GM12872 (cell line): ENCODE data around the gene MYLIP.

ENCODE experiments used
- CTCF ChIP-seq: IDR thresholded peaks from 3 replicates; pipeline ENCODE4 v1.5.1; 2011; ENCODE audit warnings: low read depth, mild to moderate bottlenecking, low read length, moderate library complexity; ENCODE audit not compliant: insufficient read depth

Gene MYLIP

DNA sequence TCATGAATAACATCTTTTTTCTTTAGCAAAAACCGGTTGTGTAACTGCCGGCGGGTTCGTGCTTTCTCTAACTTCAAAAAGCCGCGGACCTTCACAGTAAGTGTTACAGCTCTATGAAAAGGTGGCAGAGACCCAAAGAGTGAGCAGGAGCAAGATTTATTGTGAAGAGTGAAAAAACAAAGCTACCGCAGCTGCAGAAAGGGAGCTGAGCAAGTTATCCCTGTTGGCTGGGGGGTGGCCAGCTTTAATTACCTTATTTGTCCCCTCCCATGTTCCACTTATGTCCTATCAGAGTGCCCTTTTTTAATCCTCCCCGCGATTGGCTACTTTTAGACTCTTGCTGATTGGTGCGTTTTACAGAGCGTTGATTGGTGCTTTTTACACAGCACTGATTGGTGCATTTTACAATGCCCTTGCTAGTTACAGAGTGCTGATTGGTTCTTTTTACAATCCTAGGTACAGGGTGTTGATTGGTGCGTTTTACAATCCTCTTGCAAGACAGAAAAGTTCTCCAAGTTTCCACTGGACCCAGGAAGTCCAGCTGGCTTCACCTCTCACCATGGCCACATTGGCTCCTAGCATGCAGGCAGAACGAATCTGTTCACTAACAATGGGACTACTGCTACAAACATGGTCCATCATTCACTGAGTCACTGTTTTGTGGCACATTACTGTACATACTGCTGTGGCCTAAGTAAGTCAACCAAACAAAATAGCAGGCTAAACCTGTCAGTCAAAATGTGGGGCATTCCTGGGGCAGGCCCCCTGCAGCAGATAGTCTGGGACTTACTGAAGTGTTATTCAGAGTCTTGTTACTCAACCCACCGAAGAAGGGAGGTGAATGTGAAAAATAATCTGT lies 52.8 kb downstream of the MYLIP start:
- TF ChIP-seq CTCF: no peak

- peak; percentile 58 for TF ChIP-seq CTCF
Observed at GRCh38 chr6:16183187-16183664, 54.3 kb downstream of the MYLIP start.

- TF ChIP-seq CTCF: peak; percentile 55
Observed at GRCh38 chr6:16184129-16184528, 55.2 kb downstream of the MYLIP start.

- TF ChIP-seq CTCF: no peak
Observed at GRCh38 chr6:16184551-16184950, 55.7 kb downstream of the MYLIP start.

- no peak for TF ChIP-seq CTCF
Observed at GRCh38 chr6:16187176-16187575, 58.3 kb downstream of the MYLIP start.

DNA sequence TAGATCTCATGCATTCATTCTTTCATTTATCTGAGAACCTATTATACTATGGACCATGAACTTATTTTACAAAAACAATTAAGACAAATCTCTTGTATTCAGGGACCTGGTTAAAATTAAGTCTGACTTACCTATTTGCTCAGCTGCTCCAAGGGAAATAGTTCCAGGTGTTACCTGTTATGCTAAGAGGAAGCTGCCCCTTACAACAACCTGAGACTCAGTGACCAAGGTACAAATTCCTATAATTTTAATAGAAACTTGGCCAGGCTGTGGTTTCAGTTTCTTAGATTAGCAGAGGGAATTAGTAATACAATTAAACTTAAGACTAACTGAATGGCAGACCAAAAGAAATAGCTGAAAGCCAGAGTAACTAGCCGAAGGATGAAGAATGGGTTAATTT lies 61.3 kb downstream of the MYLIP start:
- TF ChIP-seq CTCF: no peak

DNA sequence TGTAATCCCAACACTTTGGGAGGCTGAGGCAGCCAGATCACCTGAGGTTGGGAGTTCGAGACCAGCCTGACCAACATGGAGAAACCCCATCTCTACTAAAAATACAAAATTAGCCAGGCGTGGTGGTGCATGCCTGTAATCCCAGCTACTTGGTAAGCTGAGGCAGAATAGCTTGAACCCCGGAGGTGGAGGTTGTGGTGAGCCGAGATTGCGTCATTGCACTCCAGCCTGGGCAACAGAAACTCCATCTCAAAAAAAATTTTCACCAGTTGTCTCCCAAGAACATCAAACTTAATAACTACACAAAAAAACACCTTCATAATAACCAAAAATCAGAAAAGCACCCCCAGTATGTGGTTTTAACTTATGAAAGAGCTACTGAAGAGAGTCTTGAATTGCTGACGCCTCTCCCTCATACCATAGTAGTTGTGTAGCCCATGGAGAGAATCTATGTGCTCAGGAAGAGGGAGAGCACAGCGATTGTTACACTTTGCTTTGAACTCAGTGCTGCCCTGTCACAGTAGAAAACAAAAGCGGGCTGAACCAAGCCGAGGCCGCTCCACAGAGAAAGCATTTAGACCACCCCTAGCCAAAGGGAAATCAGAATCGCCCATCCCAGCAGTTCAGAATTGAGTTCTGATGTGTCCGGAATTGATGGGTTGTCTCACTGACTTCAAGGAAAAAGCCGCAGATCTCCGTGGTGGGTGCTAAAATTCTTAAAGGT lies 67.5 kb downstream of the MYLIP start:
- TF ChIP-seq CTCF: no peak
